ENCODE measurements around the gene LRRN2. TPM values are rescaled to one million over a fixed set of nuclear protein-coding genes. Genes with fewer than 3 reads are reported as not detected.

Gene LRRN2
- polyA plus RNA-seq, 1 donor from 2014 or later, result 3.3 TPM

DNA sequence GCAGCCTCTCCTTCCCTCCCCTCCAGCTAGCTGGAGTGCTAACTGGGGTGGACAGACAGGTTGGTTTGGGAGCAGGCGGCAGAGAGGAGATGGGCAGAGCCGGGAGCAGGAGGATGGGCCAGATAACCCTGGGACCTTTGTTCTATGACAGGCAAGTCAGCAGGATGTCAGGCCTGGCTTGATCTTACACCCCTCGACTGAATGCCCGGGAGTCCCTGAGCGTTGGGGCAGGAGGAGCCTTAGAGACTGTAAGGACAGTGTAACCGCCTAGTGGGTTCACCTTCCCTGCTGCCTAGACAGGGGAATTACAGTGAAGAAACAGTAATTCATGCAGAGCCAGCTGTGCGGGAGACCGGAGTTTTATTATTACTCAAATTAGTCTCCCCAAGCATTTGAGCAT is 109.1 kb downstream of the LRRN2 start:
- H3K79me2 ChIP-seq (replicated peaks; ENCODE audit: insufficient read depth, low read length), result no peaks in the 10 kb centered on the region
- H3K36me3 ChIP-seq (ENCODE audit: insufficient read depth, low read length), result no peaks in the 10 kb centered on the region
- no peak overlapping the region for H3K4me2 ChIP-seq (ENCODE audit: low read length)
- no peaks in the 10 kb centered on the region for H3F3A ChIP-seq (ENCODE audit: insufficient read depth, low read length, poor library complexity, severe bottlenecking)
- no peaks in the 10 kb centered on the region for H3K9me2 ChIP-seq (ENCODE audit: insufficient read depth, low read length)
- no peak overlapping the region for H3K9ac ChIP-seq (ENCODE audit: low read length)
- H3K27me3 ChIP-seq (ENCODE audit: insufficient read depth, low read depth, low read length), result no peaks in the 10 kb centered on the region
- no peak overlapping the region for H3K4me3 ChIP-seq (ENCODE audit: low read length)
- H4K20me1 ChIP-seq (ENCODE audit: insufficient read depth), result no peaks in the 10 kb centered on the region
- no peak overlapping the region for H2AFZ ChIP-seq (ENCODE audit: low read depth, low read length)
- TF ChIP-seq EP300 (conservative IDR thresholded peaks at IDR 0.05; ENCODE audit: poor library complexity, severe bottlenecking) (no peak), EZH2 (IDR thresholded peaks at IDR 0.05; ENCODE audit: borderline replicate concordance, insufficient read depth, low read length, poor library complexity, severe bottlenecking) (no peak), SMC3 (conservative IDR thresholded peaks at IDR 0.05; ENCODE audit: poor library complexity) (no peak)
- TF ChIP-seq, protein P1, sequence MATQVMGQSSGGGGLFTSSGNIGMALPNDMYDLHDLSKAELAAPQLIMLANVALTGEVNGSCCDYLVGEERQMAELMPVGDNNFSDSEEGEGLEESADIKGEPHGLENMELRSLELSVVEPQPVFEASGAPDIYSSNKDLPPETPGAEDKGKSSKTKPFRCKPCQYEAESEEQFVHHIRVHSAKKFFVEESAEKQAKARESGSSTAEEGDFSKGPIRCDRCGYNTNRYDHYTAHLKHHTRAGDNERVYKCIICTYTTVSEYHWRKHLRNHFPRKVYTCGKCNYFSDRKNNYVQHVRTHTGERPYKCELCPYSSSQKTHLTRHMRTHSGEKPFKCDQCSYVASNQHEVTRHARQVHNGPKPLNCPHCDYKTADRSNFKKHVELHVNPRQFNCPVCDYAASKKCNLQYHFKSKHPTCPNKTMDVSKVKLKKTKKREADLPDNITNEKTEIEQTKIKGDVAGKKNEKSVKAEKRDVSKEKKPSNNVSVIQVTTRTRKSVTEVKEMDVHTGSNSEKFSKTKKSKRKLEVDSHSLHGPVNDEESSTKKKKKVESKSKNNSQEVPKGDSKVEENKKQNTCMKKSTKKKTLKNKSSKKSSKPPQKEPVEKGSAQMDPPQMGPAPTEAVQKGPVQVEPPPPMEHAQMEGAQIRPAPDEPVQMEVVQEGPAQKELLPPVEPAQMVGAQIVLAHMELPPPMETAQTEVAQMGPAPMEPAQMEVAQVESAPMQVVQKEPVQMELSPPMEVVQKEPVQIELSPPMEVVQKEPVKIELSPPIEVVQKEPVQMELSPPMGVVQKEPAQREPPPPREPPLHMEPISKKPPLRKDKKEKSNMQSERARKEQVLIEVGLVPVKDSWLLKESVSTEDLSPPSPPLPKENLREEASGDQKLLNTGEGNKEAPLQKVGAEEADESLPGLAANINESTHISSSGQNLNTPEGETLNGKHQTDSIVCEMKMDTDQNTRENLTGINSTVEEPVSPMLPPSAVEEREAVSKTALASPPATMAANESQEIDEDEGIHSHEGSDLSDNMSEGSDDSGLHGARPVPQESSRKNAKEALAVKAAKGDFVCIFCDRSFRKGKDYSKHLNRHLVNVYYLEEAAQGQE (IDR thresholded peaks at IDR 0.05; ENCODE audit: borderline replicate concordance), result no peak
- TF ChIP-seq, protein P2, sequence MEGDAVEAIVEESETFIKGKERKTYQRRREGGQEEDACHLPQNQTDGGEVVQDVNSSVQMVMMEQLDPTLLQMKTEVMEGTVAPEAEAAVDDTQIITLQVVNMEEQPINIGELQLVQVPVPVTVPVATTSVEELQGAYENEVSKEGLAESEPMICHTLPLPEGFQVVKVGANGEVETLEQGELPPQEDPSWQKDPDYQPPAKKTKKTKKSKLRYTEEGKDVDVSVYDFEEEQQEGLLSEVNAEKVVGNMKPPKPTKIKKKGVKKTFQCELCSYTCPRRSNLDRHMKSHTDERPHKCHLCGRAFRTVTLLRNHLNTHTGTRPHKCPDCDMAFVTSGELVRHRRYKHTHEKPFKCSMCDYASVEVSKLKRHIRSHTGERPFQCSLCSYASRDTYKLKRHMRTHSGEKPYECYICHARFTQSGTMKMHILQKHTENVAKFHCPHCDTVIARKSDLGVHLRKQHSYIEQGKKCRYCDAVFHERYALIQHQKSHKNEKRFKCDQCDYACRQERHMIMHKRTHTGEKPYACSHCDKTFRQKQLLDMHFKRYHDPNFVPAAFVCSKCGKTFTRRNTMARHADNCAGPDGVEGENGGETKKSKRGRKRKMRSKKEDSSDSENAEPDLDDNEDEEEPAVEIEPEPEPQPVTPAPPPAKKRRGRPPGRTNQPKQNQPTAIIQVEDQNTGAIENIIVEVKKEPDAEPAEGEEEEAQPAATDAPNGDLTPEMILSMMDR (IDR thresholded peaks at IDR 0.05; ENCODE audit: poor library complexity, severe bottlenecking), result no peak
- no peaks in the 10 kb centered on the region for H3K9me3 ChIP-seq (ENCODE audit: low read length)
- no peak overlapping the region for H3K27ac ChIP-seq (ENCODE audit: low read length)

DNA sequence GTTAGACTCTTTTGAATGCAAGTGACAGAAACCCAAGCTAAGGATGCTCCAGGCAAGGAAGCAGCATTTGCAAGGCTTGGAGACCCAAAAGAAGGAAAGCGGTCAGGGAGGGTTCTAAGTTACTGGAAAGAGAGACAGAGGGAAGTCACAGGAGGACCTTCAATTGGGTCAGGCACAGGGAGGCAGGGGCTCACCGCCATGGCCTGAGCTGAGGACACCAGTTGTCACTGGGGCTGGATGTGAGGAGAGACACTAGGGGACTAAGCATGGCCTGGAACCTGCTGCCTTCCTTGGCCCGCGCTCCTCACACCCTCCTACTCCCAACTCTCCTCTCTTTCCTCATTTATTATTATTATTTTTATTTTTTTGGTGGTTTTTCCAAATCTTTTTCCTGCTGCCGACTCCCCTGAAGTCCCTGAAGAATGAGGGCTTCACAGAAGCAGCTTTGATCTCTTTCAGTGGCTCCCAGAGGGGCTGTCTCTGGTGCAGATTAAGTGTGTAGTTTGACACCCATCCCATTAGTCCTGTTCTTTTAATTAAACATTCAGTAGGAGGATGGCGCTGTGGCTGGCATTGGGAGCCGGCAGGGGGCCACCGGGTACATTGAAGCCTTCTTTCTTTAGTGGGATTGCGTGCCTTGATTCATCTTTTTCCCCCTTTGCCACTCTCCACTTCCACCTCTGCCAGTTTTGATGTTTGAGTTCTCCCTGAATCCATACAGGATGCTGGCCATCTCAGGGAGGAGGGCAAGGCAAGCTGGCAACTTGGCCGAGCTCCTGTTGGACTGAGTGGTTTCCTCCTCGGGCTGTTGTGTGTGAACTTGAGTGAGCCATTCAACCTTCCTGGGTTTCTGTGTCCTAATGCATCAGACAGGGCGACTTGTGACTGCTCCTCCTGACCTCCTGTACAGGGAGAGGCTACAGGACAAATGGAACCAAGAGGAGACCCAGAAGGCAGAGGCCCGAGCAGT is 110.0 kb downstream of the LRRN2 start:
- no peaks in the 10 kb centered on the region for H3K79me2 ChIP-seq (replicated peaks; ENCODE audit: insufficient read depth, low read length)
- no peak overlapping the region for H3K4me2 ChIP-seq (ENCODE audit: low read length)
- no peaks in the 10 kb centered on the region for H3F3A ChIP-seq (ENCODE audit: insufficient read depth, low read length, poor library complexity, severe bottlenecking)
- H4K20me1 ChIP-seq (ENCODE audit: insufficient read depth), result no peaks in the 10 kb centered on the region
- TF ChIP-seq POLR2AphosphoS5 (IDR thresholded peaks at IDR 0.05), result no peak
- no peak for TF ChIP-seq EZH2 (IDR thresholded peaks at IDR 0.05; ENCODE audit: borderline replicate concordance, insufficient read depth, low read length, poor library complexity, severe bottlenecking)
- TF ChIP-seq, protein P2 (IDR thresholded peaks at IDR 0.05; ENCODE audit: poor library complexity, severe bottlenecking), result no peak
- TF ChIP-seq RAD21 (conservative IDR thresholded peaks at IDR 0.05), result no peak
- TF ChIP-seq SMC3 (conservative IDR thresholded peaks at IDR 0.05; ENCODE audit: poor library complexity), result no peak
- no peak for TF ChIP-seq TAF1 (IDR thresholded peaks at IDR 0.05; ENCODE audit: low read depth)
- TF ChIP-seq, protein P1 (IDR thresholded peaks at IDR 0.05; ENCODE audit: borderline replicate concordance), result no peak
- TF ChIP-seq MXI1 (conservative IDR thresholded peaks at IDR 0.05; ENCODE audit: poor library complexity, severe bottlenecking), result no peak
- no peak for TF ChIP-seq EP300 (conservative IDR thresholded peaks at IDR 0.05; ENCODE audit: poor library complexity, severe bottlenecking)
- no peak overlapping the region for H2AFZ ChIP-seq (ENCODE audit: low read depth, low read length)
- H3K9me3 ChIP-seq (ENCODE audit: low read length), result no peaks in the 10 kb centered on the region
- H3K27me3 ChIP-seq (ENCODE audit: insufficient read depth, low read depth, low read length), result no peaks in the 10 kb centered on the region
- no peak overlapping the region for H3K27ac ChIP-seq (ENCODE audit: low read length)
- H3K9ac ChIP-seq (ENCODE audit: low read length), result no peak overlapping the region
- no peak overlapping the region for H3K4me3 ChIP-seq (ENCODE audit: low read length)
- no peaks in the 10 kb centered on the region for H3K9me2 ChIP-seq (ENCODE audit: insufficient read depth, low read length)
- no peaks in the 10 kb centered on the region for H3K36me3 ChIP-seq (ENCODE audit: insufficient read depth, low read length)
